ENCODE results near the gene FLNA. TPM values are rescaled to one million over a fixed set of nuclear protein-coding genes. Genes with fewer than 3 reads are reported as not detected.
"Not testable (repeated sequence)": the region's sequence is repeated elsewhere in the genome, so short reads cannot be mapped to it uniquely, and the experiment has no call there.

FLNA gene
- polyA plus RNA-seq, 2 of the 4 experiments (the other 2 are of a cell fraction), result 303 to 1,116 TPM

- WGBS (ENCODE audit: missing lambda C conversion rate), result 66% methylated on average over 7 of the region's 7 CpGs
- not testable (repeated sequence) for FAIRE-seq
These were observed 71.4 kb downstream of the FLNA start for GRCh38 chrX:154302998-154303397.

GRCh38 chrX:154300816-154301215 lies 73.6 kb downstream of the FLNA start:
- no peaks in the 10 kb centered on the region for H3K9me3 ChIP-seq
- no peak for TF ChIP-seq ATOH8 (CRISPR knock-in tag; IDR thresholded peaks at IDR 0.05; ENCODE audit: low read depth)
- no peak for TF ChIP-seq FOSL2 (IDR thresholded peaks at IDR 0.05)
- TF ChIP-seq FOSL2 (CRISPR knock-in tag; IDR thresholded peaks at IDR 0.05), result no peak
- no peak for TF ChIP-seq NFE2L2 (conservative IDR thresholded peaks at IDR 0.05; ENCODE audit: low read length)
- TF ChIP-seq HES2 (IDR thresholded peaks at IDR 0.05), result no peak
- TF ChIP-seq RAD21 (conservative IDR thresholded peaks at IDR 0.05 in 1 of 2, IDR thresholded peaks at IDR 0.05 in 1 of 2), result no peak
- TF ChIP-seq HOXA7 (CRISPR knock-in tag; IDR thresholded peaks at IDR 0.05), result no peak
- no peak for TF ChIP-seq EP300 (IDR thresholded peaks at IDR 0.05)
- no peak for TF ChIP-seq MAZ (IDR thresholded peaks at IDR 0.05; ENCODE audit: borderline replicate concordance, low read depth, low read length)
- TF ChIP-seq BHLHE40 (IDR thresholded peaks at IDR 0.05; ENCODE audit: low read depth, low read length), result no peak
- TF ChIP-seq E2F6 (IDR thresholded peaks at IDR 0.05; ENCODE audit: borderline replicate concordance, low read depth), result no peak
- no peak for TF ChIP-seq ZFP36 (IDR thresholded peaks at IDR 0.05; ENCODE audit: borderline replicate concordance, partially characterized antibody)
- TF ChIP-seq ELK1 (IDR thresholded peaks at IDR 0.05; ENCODE audit: low read depth, low read length), result no peak
- no peak for ATAC-seq
- H3K4me2 ChIP-seq, result no peak overlapping the region
- ChIA-PET POLR2A (no interaction called here), CTCF (interaction anchor here (3.6 kb wide), 1 partner anchor 17 kb away, joined by 10 read pairs; no protein-coding TSS in a partner anchor)
- WGBS (ENCODE audit: missing lambda C conversion rate), result 82% methylated on average over 8 of the region's 8 CpGs
- DNase-seq (ENCODE audit: low read depth in 1 of 2, low spot score in 1 of 2), result no peak
- no peak for FAIRE-seq
- no peak overlapping the region for H3K4me3 ChIP-seq
- H3K27ac ChIP-seq, result no peak overlapping the region
- H3K4me1 ChIP-seq, result no peaks in the 10 kb centered on the region

More at GRCh38 chrX:154302998-154303397, 71.4 kb downstream of the FLNA start:
- H3K4me2 ChIP-seq; H3K9me3 ChIP-seq; H3K4me1 ChIP-seq; ATAC-seq; H3K4me3 ChIP-seq; DNase-seq (ENCODE audit: low read depth in 1 of 2, low spot score in 1 of 2); POLR2A ChIA-PET; H3K27ac ChIP-seq: not testable (repeated sequence)
- CTCF ChIA-PET, result interaction anchor here (0.7 kb wide), 1 partner anchor 63 kb away, joined by 3 read pairs; no protein-coding TSS in a partner anchor
- peak; percentile 68 for TF ChIP-seq ZC3H11A (IDR thresholded peaks at IDR 0.05)

Small RNA genes within 50 kb of the gene (small RNA-seq; reads per million reads assigned to genes)
- 0 reads per million in 6 experiments for gene SNORA70

Other genes starting within 250 kb of the FLNA start
- gene OPN1LW, start 230.4 kb downstream of the FLNA start, polyA plus RNA-seq (2011; rRNA removed), result not detected in 2 replicates
- gene OPN1LW, start 230.4 kb downstream of the FLNA start, polyA plus RNA-seq (2017; fragmentation: RNase III; extraction: RNeasy Plus Mini Kit Qiagen cat#74134 plus additional on column Dnase treatment), result not detected in 3 replicates
- not detected in 2 replicates for gene OPN1MW, start 192.0 kb downstream of the FLNA start, polyA plus RNA-seq (2011; rRNA removed)
- not detected in 3 replicates for gene OPN1MW, start 192.0 kb downstream of the FLNA start, polyA plus RNA-seq (2017; fragmentation: RNase III; extraction: RNeasy Plus Mini Kit Qiagen cat#74134 plus additional on column Dnase treatment)
- not detected in 2 replicates for gene OPN1MW2, start 154.9 kb downstream of the FLNA start, polyA plus RNA-seq (2011; rRNA removed)
- gene OPN1MW2, start 154.9 kb downstream of the FLNA start, polyA plus RNA-seq (2017; fragmentation: RNase III; extraction: RNeasy Plus Mini Kit Qiagen cat#74134 plus additional on column Dnase treatment), result not detected in 3 replicates
- gene OPN1MW3, start 117.1 kb downstream of the FLNA start, polyA plus RNA-seq (2011; rRNA removed), result not detected in 2 replicates
- gene OPN1MW3, start 117.1 kb downstream of the FLNA start, polyA plus RNA-seq (2017; fragmentation: RNase III; extraction: RNeasy Plus Mini Kit Qiagen cat#74134 plus additional on column Dnase treatment), result not detected in 3 replicates
- not detected in 2 replicates for gene TEX28, start 79.5 kb downstream of the FLNA start, polyA plus RNA-seq (2011; rRNA removed)
- not detected in 3 replicates for gene TEX28, start 79.5 kb downstream of the FLNA start, polyA plus RNA-seq (2017; fragmentation: RNase III; extraction: RNeasy Plus Mini Kit Qiagen cat#74134 plus additional on column Dnase treatment)
- gene TKTL1, start 78.8 kb downstream of the FLNA start, polyA plus RNA-seq (2011; rRNA removed), result 0.14 TPM in 1 of 2 replicates, not detected in the other
- gene TKTL1, start 78.8 kb downstream of the FLNA start, polyA plus RNA-seq (2017; fragmentation: RNase III; extraction: RNeasy Plus Mini Kit Qiagen cat#74134 plus additional on column Dnase treatment), result not detected in 3 replicates
- 34.6 and 40.7 TPM in 2 replicates for gene EMD, start 4.7 kb upstream of the FLNA start, polyA plus RNA-seq (2011; rRNA removed)
- 126 to 131 TPM (median 130 TPM) in 3 replicates for gene EMD, start 4.7 kb upstream of the FLNA start, polyA plus RNA-seq (2017; fragmentation: RNase III; extraction: RNeasy Plus Mini Kit Qiagen cat#74134 plus additional on column Dnase treatment)
- gene RPL10, start 23.7 kb upstream of the FLNA start, polyA plus RNA-seq (2011; rRNA removed), result 3,216 and 3,468 TPM in 2 replicates
- gene RPL10, start 23.7 kb upstream of the FLNA start, polyA plus RNA-seq (2017; fragmentation: RNase III; extraction: RNeasy Plus Mini Kit Qiagen cat#74134 plus additional on column Dnase treatment), result 4,594 to 4,829 TPM (median 4,804 TPM) in 3 replicates
- gene DNASE1L1, start 34.6 kb upstream of the FLNA start, polyA plus RNA-seq (2011; rRNA removed), result 14.3 and 21.6 TPM in 2 replicates
- gene DNASE1L1, start 34.6 kb upstream of the FLNA start, polyA plus RNA-seq (2017; fragmentation: RNase III; extraction: RNeasy Plus Mini Kit Qiagen cat#74134 plus additional on column Dnase treatment), result 20.9 to 24.5 TPM (median 24.4 TPM) in 3 replicates
- gene TAFAZZIN, start 36.9 kb upstream of the FLNA start, polyA plus RNA-seq (2011; rRNA removed), result 32.6 and 36.9 TPM in 2 replicates
- 25.7 to 36.3 TPM (median 34.4 TPM) in 3 replicates for gene TAFAZZIN, start 36.9 kb upstream of the FLNA start, polyA plus RNA-seq (2017; fragmentation: RNase III; extraction: RNeasy Plus Mini Kit Qiagen cat#74134 plus additional on column Dnase treatment)
- gene ATP6AP1, start 54.0 kb upstream of the FLNA start, polyA plus RNA-seq (2011; rRNA removed), result 62.6 and 69.6 TPM in 2 replicates
- gene ATP6AP1, start 54.0 kb upstream of the FLNA start, polyA plus RNA-seq (2017; fragmentation: RNase III; extraction: RNeasy Plus Mini Kit Qiagen cat#74134 plus additional on column Dnase treatment), result 71.3 to 81.7 TPM (median 78.9 TPM) in 3 replicates
- gene GDI1, start 62.5 kb upstream of the FLNA start, polyA plus RNA-seq (2011; rRNA removed), result 117 and 124 TPM in 2 replicates
- gene GDI1, start 62.5 kb upstream of the FLNA start, polyA plus RNA-seq (2017; fragmentation: RNase III; extraction: RNeasy Plus Mini Kit Qiagen cat#74134 plus additional on column Dnase treatment), result 107 to 131 TPM (median 128 TPM) in 3 replicates
- 55.1 and 57.8 TPM in 2 replicates for gene FAM50A, start 69.5 kb upstream of the FLNA start, polyA plus RNA-seq (2011; rRNA removed)
- 105 to 123 TPM (median 121 TPM) in 3 replicates for gene FAM50A, start 69.5 kb upstream of the FLNA start, polyA plus RNA-seq (2017; fragmentation: RNase III; extraction: RNeasy Plus Mini Kit Qiagen cat#74134 plus additional on column Dnase treatment)
- gene PLXNA3, start 83.6 kb upstream of the FLNA start, polyA plus RNA-seq (2011; rRNA removed), result 3.4 and 5.9 TPM in 2 replicates
- 7.9 to 10.1 TPM (median 9.5 TPM) in 3 replicates for gene PLXNA3, start 83.6 kb upstream of the FLNA start, polyA plus RNA-seq (2017; fragmentation: RNase III; extraction: RNeasy Plus Mini Kit Qiagen cat#74134 plus additional on column Dnase treatment)
- 20.6 and 26.8 TPM in 2 replicates for gene LAGE3, start 104.6 kb upstream of the FLNA start, polyA plus RNA-seq (2011; rRNA removed)
- gene LAGE3, start 104.6 kb upstream of the FLNA start, polyA plus RNA-seq (2017; fragmentation: RNase III; extraction: RNeasy Plus Mini Kit Qiagen cat#74134 plus additional on column Dnase treatment), result 42.9 to 49.7 TPM (median 47.5 TPM) in 3 replicates
- gene UBL4A, start 112.0 kb upstream of the FLNA start, polyA plus RNA-seq (2011; rRNA removed), result 26.4 and 30.8 TPM in 2 replicates
- gene UBL4A, start 112.0 kb upstream of the FLNA start, polyA plus RNA-seq (2017; fragmentation: RNase III; extraction: RNeasy Plus Mini Kit Qiagen cat#74134 plus additional on column Dnase treatment), result 34.6 to 37.7 TPM (median 36.9 TPM) in 3 replicates
- 9.0 and 10.1 TPM in 2 replicates for gene SLC10A3, start 116.0 kb upstream of the FLNA start, polyA plus RNA-seq (2011; rRNA removed)
- gene SLC10A3, start 116.0 kb upstream of the FLNA start, polyA plus RNA-seq (2017; fragmentation: RNase III; extraction: RNeasy Plus Mini Kit Qiagen cat#74134 plus additional on column Dnase treatment), result 19.3 to 24.1 TPM (median 21.7 TPM) in 3 replicates
- gene FAM3A, start 141.6 kb upstream of the FLNA start, polyA plus RNA-seq (2011; rRNA removed), result 18.6 and 21.7 TPM in 2 replicates
- 33.2 to 40.6 TPM (median 36.7 TPM) in 3 replicates for gene FAM3A, start 141.6 kb upstream of the FLNA start, polyA plus RNA-seq (2017; fragmentation: RNase III; extraction: RNeasy Plus Mini Kit Qiagen cat#74134 plus additional on column Dnase treatment)
- gene G6PD, start 172.2 kb upstream of the FLNA start, polyA plus RNA-seq (2011; rRNA removed), result 692 and 774 TPM in 2 replicates
- gene G6PD, start 172.2 kb upstream of the FLNA start, polyA plus RNA-seq (2017; fragmentation: RNase III; extraction: RNeasy Plus Mini Kit Qiagen cat#74134 plus additional on column Dnase treatment), result 1,409 to 1,481 TPM (median 1,465 TPM) in 3 replicates
- gene IKBKG, start 173.0 kb upstream of the FLNA start, polyA plus RNA-seq (2011; rRNA removed), result 19.7 and 22.1 TPM in 2 replicates
- gene IKBKG, start 173.0 kb upstream of the FLNA start, polyA plus RNA-seq (2017; fragmentation: RNase III; extraction: RNeasy Plus Mini Kit Qiagen cat#74134 plus additional on column Dnase treatment), result 33.4 to 38.8 TPM (median 34.2 TPM) in 3 replicates
- not detected in 2 replicates for gene CTAG1A, start 210.5 kb upstream of the FLNA start, polyA plus RNA-seq (2011; rRNA removed)
- not detected in 3 replicates for gene CTAG1A, start 210.5 kb upstream of the FLNA start, polyA plus RNA-seq (2017; fragmentation: RNase III; extraction: RNeasy Plus Mini Kit Qiagen cat#74134 plus additional on column Dnase treatment)
- gene CTAG1B, start 244.6 kb upstream of the FLNA start, polyA plus RNA-seq (2011; rRNA removed), result not detected in 2 replicates
- not detected in 3 replicates for gene CTAG1B, start 244.6 kb upstream of the FLNA start, polyA plus RNA-seq (2017; fragmentation: RNase III; extraction: RNeasy Plus Mini Kit Qiagen cat#74134 plus additional on column Dnase treatment)

All from A549 (cell line).